Dedifferentiated amniotic fluid mesenchymal stem cell (primary cell): Measurements from ENCODE around the gene ADGRA1.
"Not testable (repeated sequence)": the region's sequence is repeated elsewhere in the genome, so short reads cannot be mapped to it uniquely, and the experiment has no call there.

Experiments used
- DNase-seq: peaks from one replicate; pipeline ENCODE4 v3.0.0-alpha.2; 2016; ENCODE audit errors: extremely low spot score

ADGRA1 gene, protein sequence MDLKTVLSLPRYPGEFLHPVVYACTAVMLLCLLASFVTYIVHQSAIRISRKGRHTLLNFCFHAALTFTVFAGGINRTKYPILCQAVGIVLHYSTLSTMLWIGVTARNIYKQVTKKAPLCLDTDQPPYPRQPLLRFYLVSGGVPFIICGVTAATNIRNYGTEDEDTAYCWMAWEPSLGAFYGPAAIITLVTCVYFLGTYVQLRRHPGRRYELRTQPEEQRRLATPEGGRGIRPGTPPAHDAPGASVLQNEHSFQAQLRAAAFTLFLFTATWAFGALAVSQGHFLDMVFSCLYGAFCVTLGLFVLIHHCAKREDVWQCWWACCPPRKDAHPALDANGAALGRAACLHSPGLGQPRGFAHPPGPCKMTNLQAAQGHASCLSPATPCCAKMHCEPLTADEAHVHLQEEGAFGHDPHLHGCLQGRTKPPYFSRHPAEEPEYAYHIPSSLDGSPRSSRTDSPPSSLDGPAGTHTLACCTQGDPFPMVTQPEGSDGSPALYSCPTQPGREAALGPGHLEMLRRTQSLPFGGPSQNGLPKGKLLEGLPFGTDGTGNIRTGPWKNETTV

DNA sequence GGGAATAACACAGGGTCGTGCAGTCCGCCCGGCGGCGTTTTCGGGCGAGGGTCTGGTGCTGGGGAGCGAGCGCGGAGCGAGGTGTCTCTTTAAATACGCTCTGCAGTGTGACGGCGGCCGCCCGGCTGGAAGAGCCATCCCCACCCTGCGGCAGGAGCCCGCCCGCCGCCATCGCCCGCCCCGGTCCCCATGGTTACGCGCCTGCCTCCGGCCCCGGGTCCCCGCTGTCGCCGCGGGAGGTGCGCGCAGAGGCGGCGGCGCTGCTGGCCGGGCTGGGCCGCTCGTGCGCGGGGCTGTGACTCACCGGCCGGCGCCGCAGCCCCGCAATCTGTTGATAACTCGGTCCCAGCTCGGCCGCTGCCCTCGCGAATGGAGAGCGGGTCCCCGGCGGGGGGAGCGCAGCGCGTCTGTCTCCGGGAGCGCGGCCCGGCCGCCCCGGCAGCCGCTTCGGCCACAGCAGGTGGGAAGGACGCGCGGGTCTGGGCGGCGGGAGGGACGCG lies at the start of gene ADGRA1:
TSS of gene ADGRA1 (plus strand) at position 246 of the 500 bp plus-strand sequence. CDS start 986 bp downstream, outside the sequence.
- DNase-seq: no peak

DNA sequence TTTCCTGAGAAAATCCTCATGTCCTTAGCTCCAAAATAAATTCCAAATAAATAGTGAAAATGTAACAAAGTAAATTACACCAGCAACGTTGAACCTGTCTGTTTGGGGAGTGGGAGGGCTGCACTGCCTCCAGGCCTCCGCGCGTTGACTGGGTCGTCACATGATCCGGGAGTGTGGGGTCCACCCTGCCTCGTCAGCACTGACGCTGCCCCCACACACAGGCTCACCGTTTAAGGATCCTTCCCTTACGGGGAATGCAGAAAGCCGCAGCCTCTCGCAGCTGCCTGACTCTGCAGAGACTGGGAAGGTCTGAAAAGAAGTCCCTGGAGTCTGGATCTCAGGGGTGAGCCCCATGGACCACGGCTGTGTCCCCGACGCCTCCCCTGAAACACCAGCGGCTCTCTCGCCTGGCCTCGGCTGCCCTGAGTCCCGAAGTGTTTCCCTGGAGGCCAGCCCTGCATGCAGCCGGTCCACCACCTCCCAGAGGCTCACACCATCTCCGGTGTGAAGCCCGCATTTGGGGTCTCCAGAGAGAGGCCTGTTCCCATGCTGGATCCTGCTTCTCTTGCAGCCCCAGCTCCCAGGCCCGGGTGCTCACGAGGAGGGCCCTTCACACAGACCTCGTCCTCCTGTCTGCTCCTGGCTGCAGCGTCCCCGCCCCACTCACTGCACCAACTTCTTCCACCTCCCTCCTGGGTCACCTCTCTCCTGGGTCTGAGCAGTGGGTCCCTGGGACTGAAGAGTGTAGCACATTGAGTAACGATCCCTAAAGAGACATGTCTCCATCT lies 49.5 kb upstream of the ADGRA1 start:
- no peak for DNase-seq

DNA sequence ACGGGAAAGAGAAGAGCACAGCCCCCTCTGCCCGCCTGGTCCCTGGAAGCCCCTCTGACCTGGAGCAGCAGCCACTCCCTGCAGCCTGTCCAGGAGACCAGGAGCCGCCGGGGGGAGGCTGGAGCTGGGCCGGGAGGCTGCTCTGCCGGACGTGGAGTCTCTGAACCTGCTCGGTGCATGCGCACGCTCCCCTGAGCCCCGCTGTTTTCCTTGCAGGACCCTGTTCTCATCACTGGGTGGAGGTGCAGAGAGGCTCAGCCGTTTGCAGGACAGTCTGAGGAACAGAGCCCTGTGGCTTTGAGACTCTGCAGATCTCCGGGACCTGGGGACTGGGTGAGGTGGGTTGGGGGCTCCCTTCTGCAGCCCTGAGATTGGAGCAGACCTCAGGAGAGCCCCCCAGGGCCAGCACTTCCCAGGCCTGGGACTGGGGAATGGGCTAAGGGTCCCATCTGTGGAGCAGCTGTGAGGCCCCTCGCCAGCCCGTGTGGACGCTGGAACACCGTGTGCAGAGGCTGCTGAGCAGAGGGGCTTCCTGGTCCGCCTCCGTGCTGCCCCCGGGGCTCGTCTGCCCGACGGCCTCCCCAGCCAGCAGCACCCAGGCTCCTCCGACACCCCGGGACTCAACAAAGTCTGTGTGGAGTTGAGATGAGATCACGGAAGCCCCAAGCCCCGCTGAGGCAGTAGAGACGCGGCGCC lies 48.5 kb upstream of the ADGRA1 start:
- no peak for DNase-seq

DNA sequence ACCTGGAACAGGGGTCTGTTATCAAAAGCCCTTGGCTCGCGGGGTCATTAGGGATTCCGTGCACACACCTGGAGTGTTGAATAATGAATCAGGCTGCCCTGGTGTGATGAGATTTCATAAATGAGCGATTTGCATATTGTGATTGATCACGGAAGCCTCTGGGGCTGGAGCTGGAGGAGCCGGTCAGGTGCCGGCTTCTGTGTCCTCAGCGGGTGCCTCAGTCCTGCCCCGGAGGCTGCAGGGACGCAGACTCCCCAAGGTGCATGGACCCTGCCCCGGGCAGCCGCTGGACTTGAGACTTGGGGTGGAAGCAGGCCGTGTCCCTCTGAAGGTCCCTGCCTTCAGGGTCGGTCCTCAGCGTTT lies 47.9 kb upstream of the ADGRA1 start:
- no peak for DNase-seq

DNA sequence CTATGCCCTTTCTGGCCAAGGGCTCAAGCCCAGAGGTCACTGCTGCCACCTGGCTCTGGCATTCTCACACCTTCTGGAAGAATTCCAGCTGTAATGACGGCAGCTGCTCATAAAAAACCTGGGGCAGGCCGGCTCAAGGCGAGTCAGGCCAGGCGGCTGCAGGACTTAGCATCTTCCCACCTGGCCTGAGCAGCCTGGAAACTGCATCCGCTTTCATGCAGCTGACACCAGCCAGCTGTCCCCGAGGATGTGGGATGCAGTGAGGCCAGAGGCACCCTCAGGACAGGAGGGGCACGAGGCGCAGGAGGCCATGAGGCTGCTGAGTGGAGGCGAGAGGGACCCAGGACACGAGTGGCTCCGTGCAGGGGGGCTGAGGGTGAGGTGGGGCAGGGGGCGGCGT lies 47.5 kb upstream of the ADGRA1 start:
- DNase-seq: no peak

DNA sequence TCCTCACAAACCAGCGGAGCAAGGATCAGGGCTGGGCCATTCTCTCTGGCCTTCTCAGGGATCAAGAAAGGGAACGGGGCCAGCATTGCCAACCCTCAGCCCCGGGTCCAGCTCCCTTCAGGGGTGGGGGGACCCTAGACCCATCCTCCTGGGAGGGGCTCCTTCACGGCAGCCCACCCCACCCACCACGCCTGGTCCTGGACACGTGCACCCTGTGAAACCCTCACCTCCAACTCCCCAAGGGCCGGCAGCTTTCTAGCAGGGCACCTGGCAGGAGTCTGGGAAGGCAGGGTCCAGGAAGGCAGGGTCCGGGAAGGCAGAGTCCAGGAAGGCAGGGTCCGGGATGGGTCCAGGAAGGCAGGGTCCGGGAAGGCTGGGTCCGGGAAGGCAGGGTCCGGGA lies 46.6 kb upstream of the ADGRA1 start:
- DNase-seq: no peak

DNA sequence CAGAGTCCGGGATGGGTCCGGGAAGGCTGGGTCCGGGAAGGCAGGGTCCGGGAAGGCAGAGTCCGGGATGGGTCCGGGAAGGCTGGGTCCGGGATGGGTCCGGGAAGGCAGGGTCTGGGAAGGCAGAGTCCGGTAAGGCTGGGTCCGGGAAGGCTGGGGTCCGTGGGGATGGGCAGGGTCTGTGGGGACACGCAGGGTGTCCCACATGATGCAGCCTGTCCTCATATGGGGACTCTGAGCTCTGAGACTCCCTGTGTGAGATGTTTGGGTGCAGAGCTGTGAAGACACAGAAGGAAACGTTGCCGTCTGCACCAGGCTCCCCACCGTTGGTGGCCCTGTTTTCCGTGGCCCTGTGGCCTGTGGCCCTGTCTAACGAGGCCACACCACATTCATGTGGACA lies 45.7 kb upstream of the ADGRA1 start:
- no peak for DNase-seq

DNA sequence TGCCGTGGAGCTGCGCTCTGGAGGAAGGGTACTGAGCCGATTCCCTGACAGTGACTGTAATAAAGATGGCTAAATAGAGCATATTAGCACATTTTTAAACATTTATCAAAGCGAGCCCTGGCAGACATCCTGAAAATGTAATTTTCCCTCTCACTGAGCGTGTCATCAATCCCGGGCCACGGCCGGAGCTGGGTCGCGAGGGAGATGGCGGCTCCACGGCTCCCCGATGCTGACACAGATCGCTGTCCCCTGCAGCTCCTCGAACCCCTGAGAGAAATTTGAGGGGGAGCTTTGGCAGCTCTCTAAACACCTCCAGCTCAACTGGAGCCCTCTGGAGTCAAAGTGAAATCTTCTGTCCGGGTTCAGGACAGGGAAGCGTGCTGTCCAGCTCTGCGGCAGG lies 44.9 kb upstream of the ADGRA1 start:
- no peak for DNase-seq

DNA sequence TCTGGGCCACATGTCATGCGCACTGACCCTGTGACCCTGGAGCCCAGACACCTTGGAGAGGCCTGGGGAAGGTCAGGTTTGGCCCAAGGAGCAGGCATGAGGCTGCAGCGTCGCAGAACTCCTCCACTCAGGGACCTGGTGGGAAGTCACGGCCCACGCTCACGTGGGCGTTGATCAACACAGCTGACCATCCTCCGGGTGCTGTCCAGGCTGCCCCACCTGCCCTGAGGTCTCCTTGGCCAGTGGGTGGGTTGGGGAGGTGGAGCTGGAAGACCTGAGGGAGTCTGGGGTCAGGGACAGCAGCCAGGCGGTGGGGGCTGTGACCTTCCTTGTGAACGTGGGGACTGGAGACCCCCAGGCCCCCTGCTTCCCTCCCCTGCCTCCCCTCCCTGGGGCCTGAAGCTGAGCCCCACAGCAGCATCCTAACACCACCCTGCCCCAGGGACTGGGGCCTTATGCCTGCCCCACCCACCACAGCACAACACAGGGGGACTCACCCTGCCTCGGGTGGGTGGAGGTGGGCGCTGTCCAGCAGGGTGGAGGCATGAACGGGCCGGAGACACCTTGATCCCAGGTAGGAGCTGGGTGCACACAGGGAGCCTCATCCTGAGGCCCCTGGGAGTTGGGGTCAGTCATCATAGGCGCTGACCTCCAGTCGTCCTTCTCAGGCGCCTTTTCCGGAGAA lies 44.0 kb upstream of the ADGRA1 start:
- no peak for DNase-seq

DNA sequence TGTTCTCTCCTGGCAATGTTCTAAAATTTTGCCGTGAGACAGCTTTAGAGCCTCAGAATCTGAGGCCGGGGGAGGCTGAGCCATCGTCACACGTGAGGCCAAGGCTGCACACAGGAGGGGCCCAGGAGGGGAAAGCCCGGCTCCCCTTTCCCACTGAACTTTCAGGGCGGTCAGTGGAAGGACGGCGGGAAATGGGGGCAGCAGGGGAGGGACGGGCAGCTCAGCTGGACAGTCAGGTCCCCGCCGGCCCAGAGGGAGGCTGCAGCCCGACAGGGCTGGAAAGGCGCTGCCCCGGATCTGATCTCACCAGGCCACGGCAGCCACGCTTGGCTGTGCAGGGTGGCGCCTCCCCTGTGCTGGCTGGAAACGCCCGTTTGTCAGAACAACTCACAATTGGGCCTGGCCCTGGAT lies 43.3 kb upstream of the ADGRA1 start:
- no peak for DNase-seq

DNA sequence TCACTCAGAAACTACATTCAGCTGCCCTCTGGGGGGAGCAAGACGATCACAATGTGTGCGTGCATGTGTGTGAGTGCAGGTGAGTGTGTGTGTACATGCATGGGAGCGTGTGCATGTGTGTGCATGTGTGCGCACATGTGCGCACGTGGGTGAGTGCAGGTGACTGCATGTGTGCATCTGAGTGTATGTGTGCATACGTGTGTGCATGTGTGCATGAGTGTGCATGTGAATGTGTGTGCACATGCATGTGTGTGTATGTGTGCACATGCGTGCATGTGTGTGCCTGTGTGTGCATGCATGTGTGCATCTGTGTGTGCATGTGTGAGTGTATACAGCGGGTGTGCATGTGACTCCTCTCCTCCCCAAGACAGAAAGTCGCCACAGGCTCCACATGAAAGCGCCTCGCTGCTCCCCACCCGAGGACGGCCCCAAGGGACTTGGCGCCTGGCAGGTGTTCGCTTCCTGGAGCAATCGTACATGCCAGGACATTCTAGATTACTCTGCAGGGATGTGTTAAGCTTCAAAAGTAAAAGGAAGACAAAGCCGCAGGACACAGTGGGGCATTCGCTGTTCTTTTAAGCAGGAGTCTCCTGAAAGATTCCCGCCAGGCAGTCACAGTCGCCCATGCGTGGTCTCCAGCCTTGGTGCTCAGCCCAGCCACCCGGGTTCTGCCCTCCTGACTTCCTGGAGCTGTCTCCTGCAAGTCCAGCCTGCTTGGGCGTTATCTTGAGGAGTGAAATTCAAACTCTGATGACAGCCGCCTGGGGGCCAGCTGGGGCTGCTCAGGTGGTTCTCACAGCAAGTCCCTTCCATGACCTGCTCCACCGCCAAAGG lies 42.0 kb upstream of the ADGRA1 start:
- DNase-seq: no peak

DNA sequence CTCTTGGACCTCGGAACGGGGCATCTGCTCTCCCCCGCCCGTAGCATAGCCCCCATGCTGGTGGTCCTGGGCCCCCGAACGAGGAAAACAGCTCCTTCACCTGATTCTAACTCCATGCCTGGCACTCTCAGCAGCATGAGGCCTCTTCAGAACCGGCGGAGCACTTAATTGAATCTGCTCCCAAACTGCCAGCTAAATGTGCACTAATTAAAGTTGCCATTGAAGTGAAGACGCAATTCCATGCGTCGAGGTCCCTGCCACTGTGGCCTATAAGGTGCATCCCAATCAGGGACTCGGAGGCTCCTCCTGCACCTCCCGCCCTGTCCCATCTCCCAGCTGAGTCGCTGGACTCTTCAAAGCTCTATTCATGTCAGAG lies 41.3 kb upstream of the ADGRA1 start:
- no peak for DNase-seq

DNA sequence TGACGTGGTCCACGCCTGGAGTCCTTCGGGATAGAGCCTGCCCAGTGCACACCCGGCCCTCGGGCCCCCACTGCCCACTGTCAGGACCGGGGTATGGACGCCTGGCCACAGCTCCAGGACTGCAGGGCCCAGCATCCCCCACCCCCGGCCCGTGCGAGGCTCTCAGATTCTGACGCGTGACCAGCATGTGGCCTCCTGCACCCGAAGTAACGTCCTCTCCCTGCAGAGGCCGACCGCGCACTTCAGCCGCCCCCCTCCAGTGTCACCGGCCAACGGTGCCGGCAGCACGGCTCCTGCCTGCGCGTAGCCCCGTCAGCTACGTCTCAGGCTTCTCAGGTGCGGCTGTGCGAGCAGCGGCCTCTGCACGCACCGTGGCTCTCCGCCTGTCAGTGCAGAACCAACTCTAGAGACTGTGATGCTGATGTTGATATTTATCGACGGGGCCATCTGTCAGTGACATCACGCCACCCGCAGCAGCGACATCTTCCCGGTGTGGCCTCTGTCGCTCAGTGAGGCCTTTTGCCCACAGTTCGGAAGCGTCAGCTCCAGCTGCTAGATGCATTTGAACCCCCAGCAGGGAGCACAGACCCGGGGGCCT lies 40.1 kb upstream of the ADGRA1 start:
- no peak for DNase-seq

DNA sequence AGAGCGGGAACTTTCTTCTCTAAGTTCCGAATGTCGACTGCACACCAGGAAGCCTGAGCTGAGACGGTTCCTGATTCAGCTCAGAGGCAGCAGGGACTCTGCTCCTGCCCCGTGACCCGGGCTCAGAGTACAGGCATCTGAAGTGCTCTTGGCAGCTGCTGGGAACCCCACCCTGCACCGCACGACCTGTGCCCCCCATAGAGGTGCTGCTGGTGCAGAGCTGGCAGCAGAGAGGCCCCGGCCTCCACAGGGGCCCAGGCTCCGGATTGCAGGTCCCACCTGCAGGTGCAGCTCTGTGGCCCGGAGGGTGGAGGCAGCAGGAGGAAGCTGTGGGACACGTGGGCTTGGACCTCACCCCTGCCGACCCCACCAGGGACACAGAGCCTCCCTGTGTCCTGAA lies 39.5 kb upstream of the ADGRA1 start:
- no peak for DNase-seq

DNA sequence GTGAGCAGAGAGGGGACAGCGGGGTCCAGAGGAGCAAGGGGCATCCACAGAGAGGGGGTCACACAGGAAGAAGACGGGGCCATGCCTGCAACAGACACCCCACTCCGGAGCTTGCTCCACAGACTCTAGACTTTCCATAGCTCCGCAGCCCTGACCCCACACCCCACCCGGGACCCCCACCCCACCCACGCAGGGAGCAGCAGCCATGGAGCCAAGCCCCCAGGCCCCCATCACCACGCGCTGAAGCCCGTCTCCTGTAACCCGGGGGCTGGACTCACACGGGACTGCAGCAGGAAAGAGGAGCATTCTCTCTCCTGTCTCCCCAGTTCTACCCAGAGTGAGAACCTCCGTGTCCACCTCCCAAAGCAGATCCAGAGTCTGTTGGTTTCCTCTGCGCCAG lies 38.8 kb upstream of the ADGRA1 start:
- no peak for DNase-seq

DNA sequence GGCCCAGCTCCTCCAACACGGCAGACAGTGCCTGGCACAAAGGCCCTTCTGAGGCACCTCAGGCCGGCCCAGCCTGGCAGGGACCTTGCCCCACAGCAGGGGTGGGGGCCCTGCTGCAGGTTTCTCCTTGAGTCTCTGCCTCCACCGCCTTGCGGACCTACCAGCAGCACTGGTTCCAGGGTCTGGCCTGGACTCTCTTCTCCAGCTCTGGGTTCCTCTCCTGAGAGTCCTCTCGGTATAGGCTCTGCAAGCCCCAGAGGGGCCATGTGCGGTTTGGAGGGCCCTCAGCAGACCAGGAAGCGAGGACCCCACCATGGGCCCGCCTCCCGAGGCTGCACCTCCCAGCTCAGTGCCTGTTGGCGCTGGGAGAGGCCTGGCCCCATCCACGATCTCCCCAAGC lies 38.1 kb upstream of the ADGRA1 start:
- no peak for DNase-seq

DNA sequence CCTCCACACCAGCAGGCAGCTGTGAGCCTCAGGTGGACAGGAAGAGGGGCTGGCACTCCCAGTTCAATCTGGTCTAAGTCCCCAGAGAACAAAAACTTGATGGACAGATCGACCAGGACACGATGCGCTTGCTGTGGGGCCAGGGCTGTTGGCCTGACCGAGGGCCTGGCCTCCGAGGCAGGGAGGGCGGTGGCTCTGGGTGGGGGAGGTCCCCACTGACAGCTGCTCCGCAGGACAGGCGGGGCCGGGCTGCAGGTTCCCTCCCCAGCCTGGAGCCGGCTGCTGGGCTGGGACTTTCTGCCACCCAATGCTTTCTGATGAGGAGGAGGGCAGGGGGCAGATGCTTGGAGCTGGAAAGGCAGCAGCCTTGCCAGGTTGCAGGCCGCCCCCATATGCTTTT lies 37.4 kb upstream of the ADGRA1 start:
- no peak for DNase-seq

DNA sequence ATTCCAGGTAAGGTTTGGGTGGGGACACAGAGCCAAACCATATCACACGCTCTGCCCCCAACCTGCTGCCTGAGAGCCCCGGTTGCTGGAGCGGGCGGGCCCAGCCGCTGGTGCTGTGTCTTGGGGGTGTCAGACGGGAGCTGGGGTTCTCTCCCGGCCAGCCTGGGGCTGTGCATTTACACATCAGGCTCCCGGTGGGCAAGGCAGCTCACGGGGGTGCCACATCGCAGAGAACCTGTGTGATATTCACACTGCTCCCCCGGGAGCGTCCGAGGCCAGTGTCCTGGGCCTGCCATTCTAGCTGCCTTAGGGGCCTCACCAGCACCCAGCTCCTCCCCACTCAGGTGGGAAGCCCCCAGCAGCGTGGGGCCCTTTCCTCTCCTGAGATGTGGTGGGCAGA lies 35.6 kb upstream of the ADGRA1 start:
- DNase-seq: no peak

DNA sequence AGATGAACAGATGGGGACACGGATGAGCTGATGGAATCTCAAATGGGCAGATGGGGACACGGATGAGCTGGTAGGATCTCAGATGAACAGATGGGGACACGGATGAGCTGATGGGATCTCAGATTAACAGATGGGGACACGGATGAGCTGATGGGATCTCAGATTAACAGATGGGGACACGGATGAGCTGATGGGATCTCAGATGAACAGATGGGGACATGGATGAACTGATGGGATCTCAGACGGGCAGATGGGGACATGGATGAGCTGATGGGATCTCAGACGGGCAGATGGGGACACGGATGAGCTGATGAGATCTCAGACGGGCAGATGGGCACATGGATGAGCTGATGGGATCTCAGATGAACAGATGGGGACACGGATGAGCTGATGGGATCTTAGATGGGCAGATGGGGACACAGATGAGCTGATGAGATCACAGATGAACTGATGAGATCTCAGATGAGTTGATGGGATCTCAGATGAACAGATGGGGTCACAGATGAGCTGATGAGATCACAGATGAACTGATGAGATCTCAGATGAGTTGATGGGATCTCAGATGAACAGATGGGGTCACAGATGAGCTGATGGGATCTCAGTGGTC lies 34.1 kb upstream of the ADGRA1 start:
- not testable (repeated sequence) for DNase-seq

DNA sequence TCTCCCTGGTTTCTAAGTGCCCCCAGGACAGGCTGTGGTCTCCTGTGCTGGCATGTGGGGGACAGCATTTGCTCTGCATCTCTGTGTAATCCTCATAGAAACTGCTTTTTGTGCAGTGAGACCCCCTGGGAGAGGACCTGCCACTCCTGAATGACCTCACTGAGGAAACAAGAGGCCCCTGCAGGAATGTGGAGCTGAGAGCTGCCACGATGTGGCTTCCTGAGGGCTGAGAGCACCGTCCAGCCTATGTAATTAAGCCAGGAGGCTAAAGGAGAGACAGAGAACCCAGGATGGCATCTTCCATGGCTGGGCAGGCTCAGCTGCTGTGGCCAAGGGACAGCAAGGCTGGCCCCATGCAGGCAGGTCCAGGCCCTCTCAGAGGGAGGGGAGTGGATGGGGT lies 32.3 kb upstream of the ADGRA1 start:
- no peak for DNase-seq
